Measurements from ENCODE around the gene SLC24A3.

DNA sequence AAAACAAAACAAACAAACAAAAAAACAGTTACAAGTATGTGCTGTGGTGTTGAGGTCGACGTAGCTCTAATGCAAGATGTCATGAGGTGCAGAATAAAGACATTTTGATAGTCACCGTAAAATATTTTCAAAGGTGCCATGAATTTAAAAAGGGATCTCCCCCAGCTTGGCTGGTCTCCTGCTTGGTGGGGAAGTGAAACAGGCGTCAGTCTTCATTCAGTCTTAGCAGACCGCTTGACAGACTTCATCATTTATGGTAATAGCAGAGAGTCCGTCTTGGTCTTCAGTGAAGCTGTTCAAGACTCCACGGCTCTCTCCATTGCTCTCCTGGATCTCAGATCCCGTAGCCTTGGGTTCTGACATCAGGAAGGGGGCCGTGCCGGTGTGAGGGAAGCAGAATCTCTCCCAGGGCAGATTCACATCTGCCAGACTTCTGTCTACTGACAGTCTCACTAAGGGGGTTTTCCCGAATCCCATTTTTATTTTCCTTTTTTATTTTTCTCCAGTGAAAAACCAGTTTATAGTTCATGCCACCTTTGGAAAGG is 1.6 kb downstream of the SLC24A3 start:
- TF ChIP-seq, protein P1, sequence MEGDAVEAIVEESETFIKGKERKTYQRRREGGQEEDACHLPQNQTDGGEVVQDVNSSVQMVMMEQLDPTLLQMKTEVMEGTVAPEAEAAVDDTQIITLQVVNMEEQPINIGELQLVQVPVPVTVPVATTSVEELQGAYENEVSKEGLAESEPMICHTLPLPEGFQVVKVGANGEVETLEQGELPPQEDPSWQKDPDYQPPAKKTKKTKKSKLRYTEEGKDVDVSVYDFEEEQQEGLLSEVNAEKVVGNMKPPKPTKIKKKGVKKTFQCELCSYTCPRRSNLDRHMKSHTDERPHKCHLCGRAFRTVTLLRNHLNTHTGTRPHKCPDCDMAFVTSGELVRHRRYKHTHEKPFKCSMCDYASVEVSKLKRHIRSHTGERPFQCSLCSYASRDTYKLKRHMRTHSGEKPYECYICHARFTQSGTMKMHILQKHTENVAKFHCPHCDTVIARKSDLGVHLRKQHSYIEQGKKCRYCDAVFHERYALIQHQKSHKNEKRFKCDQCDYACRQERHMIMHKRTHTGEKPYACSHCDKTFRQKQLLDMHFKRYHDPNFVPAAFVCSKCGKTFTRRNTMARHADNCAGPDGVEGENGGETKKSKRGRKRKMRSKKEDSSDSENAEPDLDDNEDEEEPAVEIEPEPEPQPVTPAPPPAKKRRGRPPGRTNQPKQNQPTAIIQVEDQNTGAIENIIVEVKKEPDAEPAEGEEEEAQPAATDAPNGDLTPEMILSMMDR (IDR thresholded peaks at IDR 0.05; ENCODE audit: low read depth, low read length) = no peak
- no peak for TF ChIP-seq MYC (IDR thresholded peaks at IDR 0.05; ENCODE audit: low read depth, low read length)

Data from NB4 (cell line).